Measurements from ENCODE around the gene TNFSF11. TPM values are rescaled to one million over a fixed set of nuclear protein-coding genes. Genes with fewer than 3 reads are reported as not detected.

Gene TNFSF11
- total and polyA plus RNA-seq, 2 experiments from 2014 or later, result not detected

GRCh38 chr13:42532561-42533335 lies 41.2 kb upstream of the TNFSF11 start:
- Histone ChIP-seq H3K27me3 (no peaks in the 10 kb centered on the region), H3K4me1 (ENCODE audit: low read depth) (no peaks in the 10 kb centered on the region), H3K27ac (no peak overlapping the region), H3K36me3 (no peaks in the 10 kb centered on the region), H3K9me3 (ENCODE audit: low read depth) (no peaks in the 10 kb centered on the region), H3K4me3 (no peak overlapping the region)
- no peak for TF ChIP-seq CTCF (IDR thresholded peaks at IDR 0.05; ENCODE audit: low read depth, low read length)
- DNase-seq (ENCODE audit: low read depth in 1 of 2, low spot score in 1 of 2), result peak in 1 of 2 donors; percentile 20

GRCh38 chr13:42533336-42533591 lies 40.7 kb upstream of the TNFSF11 start:
- TF ChIP-seq CTCF (IDR thresholded peaks at IDR 0.05; ENCODE audit: low read depth, low read length), result no peak
- no peaks in the 10 kb centered on the region for H3K36me3 ChIP-seq
- no peak for DNase-seq (ENCODE audit: low read depth in 1 of 2, low spot score in 1 of 2)
- H3K4me1 ChIP-seq (ENCODE audit: low read depth), result no peaks in the 10 kb centered on the region
- no peaks in the 10 kb centered on the region for H3K27me3 ChIP-seq
- H3K27ac ChIP-seq, result no peak overlapping the region
- H3K4me3 ChIP-seq, result no peak overlapping the region
- no peaks in the 10 kb centered on the region for H3K9me3 ChIP-seq (ENCODE audit: low read depth)

- H3K27ac ChIP-seq, result no peak overlapping the region
- DNase-seq (ENCODE audit: low read depth in 1 of 2, low spot score in 1 of 2), result no peak
- H3K4me1 ChIP-seq (ENCODE audit: low read depth), result no peaks in the 10 kb centered on the region
- H3K4me3 ChIP-seq, result no peak overlapping the region
- H3K36me3 ChIP-seq, result no peaks in the 10 kb centered on the region
- H3K9me3 ChIP-seq (ENCODE audit: low read depth), result no peaks in the 10 kb centered on the region
- no peaks in the 10 kb centered on the region for H3K27me3 ChIP-seq
- TF ChIP-seq CTCF (IDR thresholded peaks at IDR 0.05; ENCODE audit: low read depth, low read length), result no peak
Observed at GRCh38 chr13:42534785-42535184, 39.2 kb upstream of the TNFSF11 start.

GRCh38 chr13:42538996-42539395 lies 35.0 kb upstream of the TNFSF11 start:
- no peak overlapping the region for H3K27ac ChIP-seq
- TF ChIP-seq CTCF (IDR thresholded peaks at IDR 0.05; ENCODE audit: low read depth, low read length), result no peak

GRCh38 chr13:42539670-42540069 lies 34.3 kb upstream of the TNFSF11 start:
- Histone ChIP-seq H3K27ac (no peak overlapping the region), H3K27me3 (no peaks in the 10 kb centered on the region), H3K4me3 (no peak overlapping the region), H3K4me1 (ENCODE audit: low read depth) (no peaks in the 10 kb centered on the region), H3K36me3 (no peaks in the 10 kb centered on the region), H3K9me3 (ENCODE audit: low read depth) (no peaks in the 10 kb centered on the region)
- DNase-seq (ENCODE audit: low read depth in 1 of 2, low spot score in 1 of 2), result peak in 1 of 2 donors; percentile 43
- no peak for TF ChIP-seq CTCF (IDR thresholded peaks at IDR 0.05; ENCODE audit: low read depth, low read length)

More at GRCh38 chr13:42538996-42539395, 35.0 kb upstream of the TNFSF11 start:
- Histone ChIP-seq H3K27me3 (no peaks in the 10 kb centered on the region), H3K4me3 (no peak overlapping the region), H3K36me3 (no peaks in the 10 kb centered on the region), H3K9me3 (ENCODE audit: low read depth) (no peaks in the 10 kb centered on the region), H3K4me1 (ENCODE audit: low read depth) (no peaks in the 10 kb centered on the region)
- DNase-seq (ENCODE audit: low read depth in 1 of 2, low spot score in 1 of 2), result no peak
